HepG2 (cell line): ENCODE measurements around the gene OR2T27. TPM values are rescaled to one million over a fixed set of nuclear protein-coding genes. Genes with fewer than 3 reads are reported as not detected.

Source experiments
- ATAC-seq: fragments of 200-7000 bp; cut with Tn5 transposase; 3 replicates; pipeline ENCODE4 v1.9.1; 2020; ENCODE audit warnings: mild to moderate bottlenecking, moderate library complexity
- BruUV-seq: library from RNA; stranded (reverse); fragments of 400-500 nt; replicated peaks from 2 replicates; lab custom pipeline; 2021; lab: Mats Ljungman, UMichigan
- CTCF ChIA-PET: fragments of 300-600 bp; formaldehyde crosslinking; extraction: SDS; loops from one replicate; lab custom pipeline; 2021; ENCODE audit warnings: low total read pairs, inconsistent platforms, low intra/inter-chr PET ratio; lab: Yijun Ruan, JAX
- POLR2A ChIA-PET: fragments of 350-600 bp; sonication (Branson Sonifier 250); formaldehyde crosslinking; loops from one replicate; lab custom pipeline; 2020; ENCODE audit warnings: antibody characterized with exemption, inconsistent platforms; lab: Yijun Ruan, JAX
- DNase-seq: peaks from one replicate; pipeline ENCODE4 v3.0.0-alpha.2; 2015; ENCODE audit warnings: low spot score
- FAIRE-seq: peaks from 3 replicates; lab custom pipeline; 2011; peaks lifted over from hg19 to GRCh38; lab: Jason Lieb, UNC
- H2AFZ ChIP-seq: one replicate; pipeline ENCODE4 v1.6.1; 2011; ENCODE audit warnings: low read length, inconsistent platforms
- H3K27ac ChIP-seq: fragments of 300-600 bp; 3 replicates; pipeline ENCODE4 v1.8.0; 2011; ENCODE audit warnings: mixed run types, mild to moderate bottlenecking, mixed read lengths, low read length, inconsistent platforms; ENCODE audit not compliant: insufficient read depth; ENCODE audit errors: extremely low read length
- H3K27me3 ChIP-seq, 2 experiments: fragments of 200-600 bp in 1 of 2; 2 replicates in 1 of 2; 3 replicates in 1 of 2; pipeline versions ENCODE4 v1.6.0 to v1.8.0; 2011; ENCODE audit warnings: low read length in 2 of 2, mild to moderate bottlenecking in 2 of 2, moderate library complexity in 2 of 2, inconsistent platforms in 1 of 2; ENCODE audit not compliant: insufficient read depth in 2 of 2, control insufficient read depth in 1 of 2
- H3K36me3 ChIP-seq, 2 experiments: fragments of 200-600 bp in 1 of 2; replicated peaks in 1 of 2; 2 replicates in 1 of 2; 3 replicates in 1 of 2; pipeline versions ENCODE4 v1.5.1 to v1.8.0; 2011; ENCODE audit warnings: low read length in 2 of 2, inconsistent platforms in 1 of 2; ENCODE audit not compliant: insufficient read depth in 2 of 2, control insufficient read depth in 1 of 2
- H3K4me1 ChIP-seq: 2 replicates; pipeline ENCODE4 v1.5.1; 2012; ENCODE audit warnings: low read length, inconsistent platforms; ENCODE audit not compliant: insufficient read depth
- H3K4me2 ChIP-seq: 2 replicates; pipeline ENCODE4 v1.6.0; 2011; ENCODE audit warnings: low read depth, low read length, inconsistent platforms
- H3K4me3 ChIP-seq, 3 experiments: fragments of 200-600 bp in 1 of 3; sonication (generic), shearing (Covaris generic) in 1 of 3; replicated peaks in 1 of 3; 2 replicates each; pipeline ENCODE4 v1.5.1; 2011 to 2016; ENCODE audit warnings: low read length in 3 of 3, inconsistent platforms in 2 of 3, low read depth in 2 of 3, mild to moderate bottlenecking in 2 of 3, control low read depth in 1 of 3, mixed read lengths in 1 of 3; ENCODE audit not compliant: insufficient read depth in 1 of 3
- H3K79me2 ChIP-seq: one replicate; pipeline ENCODE4 v1.6.1; 2011; ENCODE audit warnings: low read length, inconsistent platforms; ENCODE audit not compliant: insufficient read depth
- H3K9ac ChIP-seq: 2 replicates; pipeline ENCODE4 v1.6.0; 2011; ENCODE audit warnings: mild to moderate bottlenecking, low read depth, low read length, inconsistent platforms; ENCODE audit not compliant: insufficient read depth
- H3K9me3 ChIP-seq: 2 replicates; pipeline ENCODE4 v1.5.1; 2012; ENCODE audit warnings: mild to moderate bottlenecking, low read length
- H4K20me1 ChIP-seq: 2 replicates; pipeline ENCODE4 v1.6.0; 2011; ENCODE audit warnings: inconsistent platforms, mild to moderate bottlenecking, low read length, moderate library complexity; ENCODE audit not compliant: insufficient read depth
- AHDC1 ChIP-seq: sonication (generic); formaldehyde crosslinking; IDR thresholded peaks from 2 replicates; pipeline ENCODE4 v1.5.1; 2020; ENCODE audit warnings: mild to moderate bottlenecking, missing genetic modification reagents, borderline replicate concordance
- ATF4 ChIP-seq, 2 experiments: fragments of 450-650 bp in 1 of 2; sonication (generic) in 1 of 2; formaldehyde crosslinking; IDR thresholded peaks; 2 replicates each; pipeline versions ENCODE4 v1.5.0 to v1.8.0; 2020 to 2022; ENCODE audit warnings: mild to moderate bottlenecking in 1 of 2, missing genetic modification reagents in 1 of 2
- CEBPB ChIP-seq: IDR thresholded peaks from 2 replicates; pipeline ENCODE4 v1.6.1; 2011; ENCODE audit warnings: low read depth, low read length, improper control_type of control experiment, borderline replicate concordance
- CEBPG ChIP-seq: IDR thresholded peaks from 2 replicates; pipeline ENCODE4 v1.6.1; 2016
- CEBPZ ChIP-seq: IDR thresholded peaks from 2 replicates; pipeline ENCODE4 v1.6.1; 2012; ENCODE audit warnings: low read length, improper control_type of control experiment
- FOSL2 ChIP-seq: sonication (generic); formaldehyde crosslinking; IDR thresholded peaks from 2 replicates; pipeline ENCODE4 v1.4.0; 2020; ENCODE audit warnings: missing genetic modification reagents
- FOXA3 ChIP-seq: IDR thresholded peaks from 2 replicates; pipeline ENCODE4 v1.6.1; 2016; ENCODE audit warnings: missing genetic modification reagents, missing compliant biosample characterization
- GATAD2A ChIP-seq: IDR thresholded peaks from 2 replicates; pipeline ENCODE4 v1.6.1; 2016
- PREB ChIP-seq: sonication (generic); formaldehyde crosslinking; IDR thresholded peaks from 2 replicates; pipeline ENCODE4 v1.4.0; 2020; ENCODE audit warnings: missing genetic modification reagents
- WGBS: methylation state at CpG from one replicate; pipeline ENCODE4 v1.1.6; 2017; ENCODE audit warnings: low lambda C conversion rate; 5-methylcytosine and 5-hydroxymethylcytosine counted together
- in situ Hi-C: cut with HindIII; loops from 2 replicates; pipeline ENCODE4 v1.10.0; 2017; ENCODE audit warnings: low pct_unique_long_range_greater_than_20kb; ENCODE audit not compliant: extremely low pct_ligation_motif_present
- intact Hi-C: fragments of 100-400 bp; cut with micrococcal nuclease; formaldehyde crosslinking; loops from one replicate; pipeline ENCODE4 v1.10.0; 2022; ENCODE audit not compliant: unreplicated experiment
- polyA plus RNA-seq, 8 experiments: library from polyadenylated mRNA; depleted of rRNA in 3 of 8; stranded (reverse) in 7 of 8; unstranded in 1 of 8; fragments of >200 nt; fragmentation: Illumina TruSeq in 4 of 8; extraction: Trizol in 4 of 8; gene quantifications; 2 replicates each; pipeline versions ENCODE4 v1.2.1 to v1.2.3, GENCODE V29; 2011 to 2016; ENCODE audit warnings: low read depth in 4 of 8, missing spikeins in 1 of 8, mixed read lengths in 1 of 8; ENCODE audit not compliant: insufficient read depth in 1 of 8
- total RNA-seq, 5 experiments: library from RNA; depleted of rRNA; stranded (reverse); fragments of >200 nt; fragmentation: Illumina TruSeq; extraction: Trizol; gene quantifications; 2 replicates each; pipeline ENCODE4 v1.2.3, GENCODE V29; 2016; ENCODE audit warnings: low read depth in 1 of 5

The OR2T27 gene
- total and polyA plus RNA-seq, 2 of the 13 experiments (the other 11 are each of a cell fraction or from before 2014, with no cell fraction given) = not detected

GRCh38 chr1:248631354-248632008 lies 23.8 kb downstream of the OR2T27 start:
- FAIRE-seq = no peak
- 26% methylated on average over 7 of the region's 7 CpGs for WGBS
- TF ChIP-seq CEBPZ = no peak
- TF ChIP-seq AHDC1 (CRISPR knock-in tag) = no peak
- peak; percentile 41; the same call in 1 of the 2 replicates for TF ChIP-seq CEBPG (CRISPR knock-in tag)
- 0 out of 4 replicates have a peak, but pooled peaks of 1 of the 2 experiments have one; percentile 30 for TF ChIP-seq ATF4 (CRISPR knock-in tag; IDR thresholded peaks at IDR 0.05)
- TF ChIP-seq PREB (CRISPR knock-in tag) = no peak
- peak; percentile 86 for TF ChIP-seq CEBPB
- TF ChIP-seq FOSL2 (CRISPR knock-in tag) = peak; percentile 96
- peak; percentile 16; the same call in 1 of the 2 replicates for TF ChIP-seq FOXA3 (CRISPR knock-in tag)
- 0 out of 2 replicates have a peak, but pooled peaks have one; percentile 32 for TF ChIP-seq GATAD2A (CRISPR knock-in tag)
- TF ChIP-seq, all 625 proteins: peak for 6
- POLR2A ChIA-PET = no interaction called here
- no peak overlapping the region for H3K4me2 ChIP-seq
- CTCF ChIA-PET = no interaction called here
- no peak overlapping the region for H2AFZ ChIP-seq
- H3K9me3 ChIP-seq = no peaks in the 10 kb centered on the region
- no peak overlapping the region for H3K4me3 ChIP-seq
- no TSS peak for BruUV-seq
- H3K36me3 ChIP-seq = no peaks in the 10 kb centered on the region
- no peak for ATAC-seq
- no peaks in the 10 kb centered on the region; a peak in 1 of 5 replicates for H3K27me3 ChIP-seq
- no peak overlapping the region for H3K9ac ChIP-seq
- in situ Hi-C loops (no loop called here), intact Hi-C loops (no loop called here)
- H3K79me2 ChIP-seq = no peaks in the 10 kb centered on the region
- H3K27ac ChIP-seq = no peak overlapping the region
- peak; percentile 16 for DNase-seq
- H4K20me1 ChIP-seq = no peaks in the 10 kb centered on the region
- H3K4me1 ChIP-seq = no peaks in the 10 kb centered on the region
